Type B pancreatic cell (in vitro differentiated cells): Measurements from ENCODE around the gene PRRC1. TPM values are rescaled to one million over a fixed set of nuclear protein-coding genes. Genes with fewer than 3 reads are reported as not detected.

Experiments used
- DNase-seq: peaks from one replicate; pipeline ENCODE4 v3.0.0; 2021; ENCODE audit warnings: mixed read lengths; ENCODE audit not compliant: unreplicated experiment; ENCODE audit errors: extremely low spot score
- H3K27ac Mint-ChIP-seq: 2 replicates; pipeline ENCODE4 v1.8.0; 2021; ENCODE audit warnings: mild to moderate bottlenecking, mixed read lengths
- H3K27me3 Mint-ChIP-seq: 2 replicates; pipeline ENCODE4 v1.8.0; 2021; ENCODE audit warnings: mixed read lengths
- H3K36me3 Mint-ChIP-seq: 2 replicates; pipeline ENCODE4 v1.8.0; 2021; ENCODE audit warnings: mixed read lengths
- H3K4me1 Mint-ChIP-seq: one replicate; pipeline ENCODE4 v1.8.0; 2021; ENCODE audit warnings: mixed read lengths; ENCODE audit not compliant: unreplicated experiment
- H3K4me3 Mint-ChIP-seq: 2 replicates; pipeline ENCODE4 v1.8.0; 2021; ENCODE audit warnings: mild to moderate bottlenecking, mixed read lengths
- H3K9me3 Mint-ChIP-seq: 2 replicates; pipeline ENCODE4 v1.8.0; 2021; ENCODE audit warnings: mixed read lengths
- CTCF ChIP-seq: fragments of 200-600 bp; sonication (generic); conservative IDR thresholded peaks from 2 replicates; pipeline ENCODE4 v1.5.0; 2021; ENCODE audit warnings: antibody characterized with exemption, mild to moderate bottlenecking
- total RNA-seq: library from RNA; stranded (reverse); gene quantifications from 2 replicates; pipeline ENCODE4 v1.2.1, GENCODE V29; 2021; ENCODE audit warnings: low replicate concordance

Gene PRRC1
- total RNA-seq, 1 donor from 2014 or later = 75.1 TPM

GRCh38 chr5:127596501-127596900 lies 79.1 kb downstream of the PRRC1 start:
- no peaks in the 10 kb centered on the region for H3K9me3 Mint-ChIP-seq

GRCh38 chr5:127599320-127599719 lies 81.9 kb downstream of the PRRC1 start:
- Mint-ChIP-seq H3K27me3 (no peaks in the 10 kb centered on the region), H3K4me1 (peaks cover 21% of the 10 kb centered on the region), H3K9me3 (no peaks in the 10 kb centered on the region), H3K27ac (no peak overlapping the region), H3K4me3 (no peak overlapping the region), H3K36me3 (no peaks in the 10 kb centered on the region)
- no peak for DNase-seq
- TF ChIP-seq CTCF = no peak

More at GRCh38 chr5:127596501-127596900, 79.1 kb downstream of the PRRC1 start:
- no peak for TF ChIP-seq CTCF
- DNase-seq = no peak
- Mint-ChIP-seq H3K36me3 (no peaks in the 10 kb centered on the region), H3K27ac (no peak overlapping the region), H3K27me3 (no peaks in the 10 kb centered on the region), H3K4me3 (no peak overlapping the region), H3K4me1 (peaks cover 11% of the 10 kb centered on the region)

- H3K27me3 Mint-ChIP-seq = no peaks in the 10 kb centered on the region
- H3K27ac Mint-ChIP-seq = no peak overlapping the region
- peaks cover 21% of the 10 kb centered on the region for H3K4me1 Mint-ChIP-seq
- TF ChIP-seq CTCF = no peak
- DNase-seq = no peak
- no peaks in the 10 kb centered on the region for H3K9me3 Mint-ChIP-seq
- H3K4me3 Mint-ChIP-seq = no peak overlapping the region
- H3K36me3 Mint-ChIP-seq = no peaks in the 10 kb centered on the region
Measured at GRCh38 chr5:127599847-127600246, 82.4 kb downstream of the PRRC1 start.

- no peak overlapping the region for H3K27ac Mint-ChIP-seq
- H3K27me3 Mint-ChIP-seq = no peaks in the 10 kb centered on the region
- peaks cover 15% of the 10 kb centered on the region for H3K4me1 Mint-ChIP-seq
- H3K9me3 Mint-ChIP-seq = no peaks in the 10 kb centered on the region
- no peaks in the 10 kb centered on the region for H3K36me3 Mint-ChIP-seq
- no peak for DNase-seq
- H3K4me3 Mint-ChIP-seq = no peak overlapping the region
- TF ChIP-seq CTCF = no peak
Measured at GRCh38 chr5:127601111-127601510, 83.7 kb downstream of the PRRC1 start.

GRCh38 chr5:127601601-127602000 lies 84.2 kb downstream of the PRRC1 start:
- H3K27me3 Mint-ChIP-seq = no peaks in the 10 kb centered on the region
- H3K36me3 Mint-ChIP-seq = no peaks in the 10 kb centered on the region
- H3K4me3 Mint-ChIP-seq = no peak overlapping the region
- no peak for DNase-seq
- H3K9me3 Mint-ChIP-seq = no peaks in the 10 kb centered on the region
- no peak overlapping the region for H3K27ac Mint-ChIP-seq
- no peak for TF ChIP-seq CTCF
- H3K4me1 Mint-ChIP-seq = peaks cover 10% of the 10 kb centered on the region

- DNase-seq = no peak
- peaks cover 10% of the 10 kb centered on the region for H3K4me1 Mint-ChIP-seq
- H3K4me3 Mint-ChIP-seq = no peak overlapping the region
- no peaks in the 10 kb centered on the region for H3K9me3 Mint-ChIP-seq
- no peaks in the 10 kb centered on the region for H3K27me3 Mint-ChIP-seq
- no peak overlapping the region for H3K27ac Mint-ChIP-seq
- no peaks in the 10 kb centered on the region for H3K36me3 Mint-ChIP-seq
- TF ChIP-seq CTCF = no peak
Measured at GRCh38 chr5:127602481-127602880, 85.0 kb downstream of the PRRC1 start.
